GM21367 (cell line): ENCODE measurements around the gene DLG5.

Experiments
- ATAC-seq: cut with Tn5 transposase; IDR thresholded peaks from one replicate; pipeline ENCODE4 v1.9.1; 2021; ENCODE audit not compliant: unreplicated experiment

Gene DLG5, protein sequence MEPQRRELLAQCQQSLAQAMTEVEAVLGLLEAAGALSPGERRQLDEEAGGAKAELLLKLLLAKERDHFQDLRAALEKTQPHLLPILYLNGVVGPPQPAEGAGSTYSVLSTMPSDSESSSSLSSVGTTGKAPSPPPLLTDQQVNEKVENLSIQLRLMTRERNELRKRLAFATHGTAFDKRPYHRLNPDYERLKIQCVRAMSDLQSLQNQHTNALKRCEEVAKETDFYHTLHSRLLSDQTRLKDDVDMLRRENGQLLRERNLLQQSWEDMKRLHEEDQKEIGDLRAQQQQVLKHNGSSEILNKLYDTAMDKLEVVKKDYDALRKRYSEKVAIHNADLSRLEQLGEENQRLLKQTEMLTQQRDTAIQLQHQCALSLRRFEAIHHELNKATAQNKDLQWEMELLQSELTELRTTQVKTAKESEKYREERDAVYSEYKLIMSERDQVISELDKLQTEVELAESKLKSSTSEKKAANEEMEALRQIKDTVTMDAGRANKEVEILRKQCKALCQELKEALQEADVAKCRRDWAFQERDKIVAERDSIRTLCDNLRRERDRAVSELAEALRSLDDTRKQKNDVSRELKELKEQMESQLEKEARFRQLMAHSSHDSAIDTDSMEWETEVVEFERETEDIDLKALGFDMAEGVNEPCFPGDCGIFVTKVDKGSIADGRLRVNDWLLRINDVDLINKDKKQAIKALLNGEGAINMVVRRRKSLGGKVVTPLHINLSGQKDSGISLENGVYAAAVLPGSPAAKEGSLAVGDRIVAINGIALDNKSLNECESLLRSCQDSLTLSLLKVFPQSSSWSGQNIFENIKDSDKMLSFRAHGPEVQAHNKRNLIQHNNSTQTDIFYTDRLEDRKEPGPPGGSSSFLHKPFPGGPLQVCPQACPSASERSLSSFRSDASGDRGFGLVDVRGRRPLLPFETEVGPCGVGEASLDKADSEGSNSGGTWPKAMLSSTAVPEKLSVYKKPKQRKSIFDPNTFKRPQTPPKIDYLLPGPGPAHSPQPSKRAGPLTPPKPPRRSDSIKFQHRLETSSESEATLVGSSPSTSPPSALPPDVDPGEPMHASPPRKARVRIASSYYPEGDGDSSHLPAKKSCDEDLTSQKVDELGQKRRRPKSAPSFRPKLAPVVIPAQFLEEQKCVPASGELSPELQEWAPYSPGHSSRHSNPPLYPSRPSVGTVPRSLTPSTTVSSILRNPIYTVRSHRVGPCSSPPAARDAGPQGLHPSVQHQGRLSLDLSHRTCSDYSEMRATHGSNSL (N-terminal part only)

DNA sequence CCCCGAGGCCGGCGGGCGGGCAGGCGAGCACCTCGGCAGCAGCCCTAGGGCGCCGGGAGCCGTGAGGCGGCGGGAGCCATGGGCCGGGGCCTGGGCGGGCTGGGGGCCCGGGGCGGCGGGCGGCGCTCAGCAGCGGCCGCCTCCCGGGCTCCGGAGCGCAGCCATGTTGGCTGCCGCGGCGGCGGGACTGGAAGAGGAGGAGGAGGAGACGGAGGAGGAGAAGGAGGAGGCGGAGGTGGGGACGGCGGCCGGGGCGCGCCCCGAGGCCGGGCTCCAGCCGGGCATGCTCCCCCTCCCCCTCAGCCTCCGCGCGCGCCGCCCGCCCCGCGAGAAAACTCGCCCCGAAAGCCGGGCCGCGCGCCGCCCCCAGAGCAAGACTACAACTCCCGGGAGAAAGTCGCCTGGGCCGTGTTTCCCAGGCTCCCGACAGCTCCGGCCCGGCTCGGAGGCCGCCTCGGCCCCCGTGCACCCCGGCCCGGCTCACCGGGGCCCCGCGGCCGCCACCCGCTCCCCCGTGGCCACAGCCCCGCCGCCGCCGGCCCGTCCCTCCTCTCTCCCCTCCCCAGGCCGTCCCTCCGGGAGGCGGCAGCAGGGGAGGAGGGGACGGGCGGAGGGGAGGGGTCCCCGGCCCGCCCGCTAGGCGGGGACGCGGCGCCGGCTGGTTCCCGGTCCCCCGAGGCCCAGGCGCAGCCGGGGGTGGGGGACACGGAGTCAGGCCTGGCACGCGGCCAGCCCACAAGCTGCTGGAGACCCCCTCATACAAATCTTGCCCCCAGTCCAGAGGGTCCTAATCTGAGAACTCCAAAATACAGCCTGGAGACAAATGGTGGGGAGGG, at the start of gene DLG5:
DLG5 (minus strand) TSS at position 190 of the 836 bp plus-strand sequence. CDS start 235 bp downstream, outside the sequence.
- peak; percentile 47 for ATAC-seq

DNA sequence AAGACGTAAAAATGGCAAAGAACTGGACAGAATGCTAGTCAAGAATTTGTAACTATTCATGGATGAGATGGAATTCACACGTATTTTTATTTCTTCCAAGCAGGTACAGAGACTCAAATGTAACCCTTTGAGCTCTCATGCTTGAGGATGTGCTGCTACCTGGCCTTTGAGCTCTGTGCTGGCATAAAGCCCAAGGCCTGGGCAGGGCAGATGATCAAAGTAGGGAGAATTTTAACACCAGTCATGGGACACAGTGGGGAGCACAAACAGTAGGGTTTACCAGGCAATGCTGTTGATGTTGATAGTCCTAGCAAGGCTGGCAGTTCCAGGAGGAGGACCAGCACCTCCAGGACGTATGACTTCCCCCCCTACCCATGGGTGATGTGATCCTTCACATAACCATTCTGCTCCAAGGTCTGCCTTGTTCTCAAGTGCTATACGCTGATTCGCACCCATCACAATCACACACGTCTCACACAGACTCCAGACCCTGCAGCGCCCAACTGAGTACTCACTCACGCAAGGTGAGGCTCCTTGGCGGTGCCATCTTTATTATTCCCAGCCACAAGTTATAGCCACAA, 48.6 kb upstream of the DLG5 start:
- ATAC-seq: no peak

DNA sequence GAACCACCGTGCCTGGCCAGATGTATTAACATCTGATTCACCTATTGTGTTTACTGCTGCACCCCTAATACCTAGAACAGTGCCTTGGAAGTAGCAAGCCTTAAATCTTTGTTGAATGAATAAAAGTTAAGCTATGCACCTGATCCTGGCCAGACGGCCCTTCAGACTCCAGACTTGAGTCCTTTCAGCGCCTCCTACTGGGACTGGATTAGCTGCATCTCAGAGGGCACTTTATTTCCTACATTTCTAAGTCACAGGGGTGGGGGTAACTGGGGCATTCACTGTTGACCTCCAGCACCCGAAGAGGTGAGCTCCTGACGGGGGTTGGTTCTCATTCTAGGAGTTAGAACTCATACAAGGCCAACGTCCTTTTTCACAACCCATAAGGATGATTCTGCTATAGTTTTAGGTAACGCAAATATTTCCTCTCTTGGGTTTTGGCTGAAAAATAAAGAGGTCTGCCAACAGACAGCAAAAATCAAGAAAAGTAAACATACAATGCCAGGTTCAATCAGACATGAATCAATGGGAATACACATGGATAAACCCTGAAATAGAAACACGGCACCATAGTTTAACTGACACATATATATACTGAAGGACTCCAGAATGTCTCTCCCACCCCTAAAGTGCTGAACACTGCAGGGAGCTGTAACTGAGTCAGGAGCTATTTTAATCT, 48.0 kb upstream of the DLG5 start:
- ATAC-seq: no peak

DNA sequence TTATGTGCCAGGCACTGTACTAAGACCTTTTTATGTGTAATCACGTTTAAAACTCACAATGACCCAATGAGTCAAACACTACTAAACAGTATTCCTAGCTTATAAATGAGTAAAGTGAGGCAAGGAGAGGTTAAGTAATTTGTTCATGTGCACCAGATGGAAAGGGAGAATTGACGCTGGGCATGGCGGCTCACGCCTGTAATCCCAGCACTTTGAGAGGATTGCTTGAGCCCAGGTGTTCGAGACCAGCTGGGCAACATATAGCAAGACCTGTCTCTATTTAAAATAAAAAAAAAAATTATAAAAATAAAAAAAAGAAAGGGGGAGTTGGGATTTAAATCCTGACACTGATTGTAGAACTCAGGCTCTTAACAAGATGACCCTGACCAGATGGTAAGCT, 46.7 kb upstream of the DLG5 start:
- no peak for ATAC-seq

DNA sequence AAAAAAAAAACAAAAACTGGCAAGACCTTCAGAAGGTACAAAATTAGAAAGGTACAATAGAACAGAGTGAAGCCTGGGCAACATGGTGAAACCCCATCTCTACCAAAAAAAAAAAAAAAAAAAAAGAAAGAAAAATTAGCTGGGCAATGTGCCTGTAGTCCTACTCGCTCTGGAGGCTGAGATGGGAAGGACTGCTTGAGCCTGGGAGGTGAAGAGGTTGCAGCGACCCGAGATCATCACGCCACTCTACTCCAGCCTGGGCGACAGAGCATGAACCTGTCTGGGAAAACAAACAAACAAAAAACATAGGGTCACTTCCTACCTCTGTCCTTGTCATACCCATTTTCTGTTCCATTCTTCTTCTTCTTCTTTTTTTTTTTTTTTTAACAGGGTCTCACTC, 45.6 kb upstream of the DLG5 start:
- ATAC-seq: no peak

DNA sequence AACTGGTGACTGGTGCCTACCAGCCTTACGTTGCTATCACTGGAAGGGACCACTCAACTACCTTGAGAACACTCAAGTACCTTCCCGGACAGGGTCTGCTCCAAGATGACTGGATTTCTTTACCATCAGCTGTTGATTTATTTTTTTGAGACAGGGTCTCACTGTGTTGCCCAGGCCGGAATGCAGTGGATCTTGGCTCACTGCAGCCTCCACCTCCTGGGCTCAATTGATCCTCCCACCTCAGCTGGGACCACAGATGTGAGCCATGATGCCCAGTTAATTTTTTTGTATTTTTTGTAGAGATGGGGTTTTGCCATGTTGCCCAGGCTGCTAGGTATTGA, 45.2 kb upstream of the DLG5 start:
- no peak for ATAC-seq

DNA sequence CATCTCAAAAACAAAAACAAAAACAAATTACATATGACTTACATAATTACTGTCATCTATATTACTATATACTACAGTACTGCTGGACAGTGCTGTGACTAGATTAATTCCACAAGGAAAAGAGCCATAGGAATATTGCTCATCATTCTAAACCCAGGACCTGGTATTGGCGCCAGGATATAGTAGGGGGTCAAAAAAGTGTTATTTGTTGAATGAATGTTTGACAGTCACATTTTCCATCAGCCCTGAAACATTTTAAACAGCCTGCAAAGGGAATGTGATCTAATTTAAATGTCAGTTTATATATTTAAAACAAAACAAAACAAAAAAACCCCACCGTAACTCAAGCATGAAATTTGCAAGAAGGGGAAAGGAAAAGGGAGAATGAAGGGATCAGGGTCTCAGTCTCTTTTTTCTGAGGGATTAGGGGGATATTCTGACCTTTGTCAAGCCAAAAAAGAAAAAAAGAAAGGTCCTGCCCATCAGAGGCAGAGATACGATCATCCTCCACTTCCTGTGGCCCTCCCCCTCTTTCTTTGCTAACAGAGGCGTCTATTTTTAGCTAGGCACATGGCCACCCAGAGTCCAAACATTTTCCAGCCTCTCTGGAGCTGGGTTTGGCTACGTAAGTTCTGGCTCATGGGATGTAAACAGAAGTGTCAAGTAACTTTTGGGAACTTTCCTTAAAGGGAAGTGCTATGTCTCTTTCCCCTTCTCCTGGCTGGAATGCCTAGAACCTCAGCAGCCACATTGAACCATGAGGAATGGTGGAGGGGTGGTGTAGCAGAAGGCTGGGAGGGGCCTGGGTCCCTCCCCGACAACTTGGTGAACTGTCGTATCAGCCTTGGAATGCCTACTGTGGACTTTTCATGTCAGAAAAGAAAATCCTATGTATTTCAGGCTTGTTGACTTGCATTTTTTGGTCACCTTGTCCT, 44.6 kb upstream of the DLG5 start:
- ATAC-seq: no peak

DNA sequence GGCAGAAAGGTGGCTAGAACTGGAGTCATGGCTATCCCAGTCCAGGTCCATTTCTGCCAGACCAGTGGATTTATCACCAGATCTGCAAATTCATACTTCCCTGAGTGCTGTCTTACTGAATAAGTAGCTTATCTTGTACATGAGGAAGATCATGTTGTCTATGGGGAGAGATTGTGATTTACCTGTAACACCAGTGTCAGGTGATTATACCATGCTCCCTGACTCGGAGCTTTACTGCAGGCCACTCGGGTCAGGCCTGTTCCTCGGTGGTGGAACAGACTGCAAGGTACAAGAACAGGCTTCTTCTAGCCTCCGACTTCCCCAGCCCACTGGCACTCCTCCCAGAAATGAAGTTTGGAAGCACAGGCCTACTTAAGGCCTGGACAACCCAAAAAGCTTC, 42.6 kb upstream of the DLG5 start:
- ATAC-seq: no peak

DNA sequence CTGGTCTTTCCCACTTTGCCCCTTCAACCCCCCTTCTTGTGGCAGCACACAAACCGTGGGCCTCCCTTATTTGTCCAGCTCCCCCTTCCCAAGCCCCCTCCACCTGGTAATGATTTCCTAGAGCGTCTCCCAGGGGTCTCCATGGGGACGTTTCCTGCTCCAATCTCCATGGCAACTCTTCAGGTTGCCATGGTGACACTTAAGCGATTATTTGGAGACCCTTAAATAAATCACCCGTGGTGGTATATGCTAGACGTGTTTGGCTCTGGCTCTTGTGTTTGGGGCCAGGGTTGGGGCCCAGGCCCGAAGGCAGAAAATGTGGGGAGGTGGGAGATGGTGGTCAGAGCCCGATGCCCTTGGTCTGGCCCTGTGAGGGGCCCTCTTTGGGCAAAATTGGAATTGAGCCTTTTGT, 41.1 kb upstream of the DLG5 start:
- no peak for ATAC-seq

DNA sequence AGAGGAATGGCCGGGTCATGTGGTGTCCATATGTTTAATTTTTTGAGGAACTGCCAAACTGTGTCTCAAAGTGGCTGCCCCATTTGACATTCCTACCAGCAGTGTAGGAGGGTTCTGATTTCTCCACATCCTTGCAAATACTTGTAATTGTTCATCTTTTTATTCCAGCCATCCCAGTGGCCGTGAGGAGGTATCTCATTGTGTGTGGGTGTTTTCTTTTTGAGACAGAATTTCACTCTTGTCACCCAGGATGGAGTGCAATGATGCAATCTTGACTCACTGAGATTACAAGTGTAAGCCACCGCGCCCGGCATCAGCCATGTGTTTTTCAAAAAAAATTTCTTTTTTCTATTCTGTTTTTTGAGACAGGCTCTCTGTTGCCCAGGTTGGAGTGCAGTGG, 38.7 kb upstream of the DLG5 start:
- no peak for ATAC-seq

DNA sequence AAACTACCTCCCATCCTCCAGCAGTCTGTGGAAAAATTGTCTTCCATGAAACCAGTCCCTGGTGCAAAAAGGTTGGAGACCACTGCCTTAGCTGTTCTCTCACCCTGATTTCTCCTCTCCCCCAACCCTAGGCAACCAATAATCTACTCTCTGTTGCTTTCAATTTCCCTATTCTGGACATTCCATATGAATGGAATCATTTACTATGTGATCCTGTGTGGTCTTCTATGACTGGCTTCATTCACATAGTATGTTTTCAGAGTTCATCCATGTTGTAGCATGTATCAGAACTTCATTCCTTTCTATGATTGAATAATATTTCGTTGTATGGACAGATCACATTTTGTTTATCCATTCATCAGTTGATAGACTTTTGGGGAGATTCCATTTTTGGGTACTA, 38.3 kb upstream of the DLG5 start:
- ATAC-seq: no peak

DNA sequence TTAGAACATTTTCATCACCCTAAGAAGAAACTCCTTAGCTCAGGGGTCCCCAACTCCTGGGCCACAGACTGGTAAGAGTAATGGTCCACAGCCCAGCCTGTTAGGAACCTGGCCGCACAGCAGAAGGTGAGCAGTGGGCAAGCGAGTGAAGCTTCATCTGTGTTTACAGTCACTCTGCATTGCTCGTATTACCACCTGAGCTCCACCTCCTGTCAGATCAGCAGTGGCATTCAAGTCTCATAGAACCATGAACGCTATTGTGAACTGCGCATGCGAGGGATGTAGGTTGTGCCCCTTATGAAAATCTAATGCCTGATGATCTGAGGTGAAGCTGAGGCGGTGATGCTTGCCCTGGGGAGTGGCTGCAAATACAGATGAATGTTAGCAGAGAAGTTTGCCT, 37.3 kb upstream of the DLG5 start:
- ATAC-seq: no peak

DNA sequence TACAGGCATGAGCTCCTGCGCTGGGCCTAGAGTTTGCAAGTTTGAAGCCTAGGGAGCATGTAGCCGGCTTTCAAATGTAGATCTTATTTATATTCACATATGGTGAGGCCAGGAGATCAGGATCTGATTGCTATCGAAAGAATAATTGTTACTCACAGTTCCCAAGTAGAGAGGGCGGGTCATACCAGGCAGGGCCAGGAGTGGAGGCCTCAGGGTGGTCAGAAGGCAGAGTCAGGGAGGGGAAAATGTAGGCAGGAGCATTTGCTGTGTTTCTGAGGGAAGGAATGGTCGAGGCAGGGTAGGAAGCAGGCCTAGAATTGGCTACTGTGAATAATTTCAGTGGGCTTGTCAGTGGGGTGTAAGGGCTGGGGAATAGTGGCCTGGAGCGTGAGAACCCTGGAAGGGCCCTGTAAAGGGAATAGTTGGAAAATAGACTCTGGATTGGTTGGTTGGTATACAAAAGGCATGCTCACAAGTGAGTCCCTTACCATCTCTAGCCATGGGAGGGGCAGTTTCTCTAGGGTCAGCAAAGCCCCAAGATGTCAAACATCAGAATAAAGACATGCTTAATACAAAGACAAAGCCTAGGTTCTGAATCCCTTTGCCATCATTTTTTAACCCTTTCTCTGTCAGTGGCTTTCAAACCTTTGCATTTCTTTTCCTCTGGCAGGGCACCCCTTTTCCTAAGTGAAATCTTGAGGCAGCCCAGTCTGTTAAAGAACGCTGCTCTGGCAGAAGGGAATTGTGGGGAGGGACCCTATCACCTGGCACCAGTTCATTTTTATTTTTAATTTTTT, 36.0 kb upstream of the DLG5 start:
- ATAC-seq: no peak

DNA sequence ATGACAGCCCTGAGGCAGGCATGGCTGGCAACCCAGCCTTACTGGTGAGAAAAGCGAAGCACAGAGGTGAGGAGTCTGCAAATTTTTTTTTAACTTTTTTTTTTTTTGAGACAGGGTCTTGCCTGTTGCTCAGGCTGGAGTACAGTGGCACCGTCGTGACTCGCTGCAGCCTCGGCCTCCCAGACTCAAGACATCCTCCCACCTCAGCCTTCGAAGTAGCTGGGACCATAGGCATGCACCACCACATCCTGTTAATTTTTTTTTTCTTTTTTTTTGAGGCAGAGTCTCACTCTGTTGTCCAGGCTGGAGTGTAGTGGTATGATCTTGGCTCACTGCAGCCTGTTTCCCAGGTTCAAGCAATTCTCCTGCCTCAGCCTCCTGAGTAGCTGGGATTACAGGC, 35.1 kb upstream of the DLG5 start:
- no peak for ATAC-seq

DNA sequence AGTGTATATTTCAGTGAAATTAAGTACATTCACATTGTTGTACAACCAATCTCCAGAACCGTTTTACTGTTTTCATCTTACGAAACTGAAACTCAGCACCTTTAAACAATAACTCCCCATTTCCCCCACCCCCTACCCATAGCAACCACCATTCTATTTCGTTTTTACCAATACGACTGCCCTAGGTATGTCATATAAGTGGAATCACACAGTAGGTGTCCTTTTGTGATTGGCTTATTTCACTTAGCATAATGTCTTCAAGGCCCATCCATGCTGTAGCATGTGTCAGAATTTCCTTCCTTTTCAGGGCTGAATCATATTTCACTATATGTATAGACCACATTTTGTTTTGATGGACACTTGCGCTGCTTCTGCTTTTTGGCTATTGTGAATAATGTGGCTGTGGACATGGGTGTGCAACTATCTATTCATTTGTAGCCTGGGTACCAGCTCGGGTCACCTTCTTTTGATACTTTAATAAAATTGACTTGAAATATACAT, 34.3 kb upstream of the DLG5 start:
- ATAC-seq: no peak

DNA sequence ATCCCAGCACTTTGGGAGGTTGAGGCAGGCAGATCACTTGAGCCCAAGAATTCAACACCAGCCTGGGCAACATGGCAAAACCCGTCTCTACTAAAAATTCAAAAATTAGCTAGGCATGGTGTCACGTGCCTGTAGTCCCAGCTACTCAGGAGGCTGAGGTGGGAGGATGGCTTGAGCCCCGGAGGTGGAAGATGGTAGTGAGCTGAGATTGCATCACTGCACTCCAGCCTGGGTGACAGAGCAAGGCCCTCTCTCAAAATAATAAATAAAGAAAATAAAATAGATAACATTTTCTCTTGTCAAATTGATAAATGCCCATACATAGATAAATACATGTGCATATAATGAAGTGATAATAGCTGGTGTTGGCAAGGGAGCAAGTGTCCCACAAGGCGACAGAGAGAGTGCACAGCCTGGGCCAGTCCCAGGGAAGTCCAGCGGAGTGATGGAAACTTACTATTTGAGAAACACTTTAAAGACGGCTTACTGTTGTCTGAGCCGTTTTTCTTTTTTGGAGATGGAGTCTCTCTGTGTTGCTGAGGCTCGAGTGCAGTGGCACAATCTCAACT, 33.4 kb upstream of the DLG5 start:
- ATAC-seq: no peak

DNA sequence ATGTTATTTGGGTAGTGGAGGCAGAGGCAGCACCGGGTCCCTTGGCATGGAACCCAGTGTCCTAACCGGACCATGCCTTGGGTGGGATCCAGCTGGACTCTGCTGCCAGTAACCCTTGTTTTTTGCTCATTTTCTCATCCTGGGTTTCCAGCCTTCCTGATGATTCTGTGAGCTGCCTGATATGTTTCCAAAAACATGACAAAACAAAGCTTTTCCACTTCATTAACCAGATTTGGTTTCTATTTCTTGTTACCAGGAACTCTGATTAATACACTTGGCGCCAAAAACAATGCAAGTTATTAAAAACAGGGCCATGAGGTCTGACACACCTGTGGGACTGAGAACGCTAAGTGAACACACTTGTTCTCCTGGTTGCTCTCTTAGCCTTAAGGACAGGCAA, 32.8 kb upstream of the DLG5 start:
- no peak for ATAC-seq
